NCI-H146 treated with DMSO at 0.1 percent for 48 hours (cell line): ENCODE results near the gene PID1.

ENCODE experiments used
- DNase-seq: peaks from one replicate; lab custom pipeline; 2025; ENCODE audit not compliant: unreplicated experiment; lab: John Stamatoyannopoulos, UW

Gene PID1

GRCh38 chr2:229261599-229261998, 9.5 kb downstream of the PID1 start:
- no peak for DNase-seq

GRCh38 chr2:229261076-229261475, 10.0 kb downstream of the PID1 start:
- DNase-seq = no peak

GRCh38 chr2:229257985-229258384, 13.1 kb downstream of the PID1 start:
- DNase-seq = no peak

GRCh38 chr2:229256376-229256775, 14.7 kb downstream of the PID1 start:
- DNase-seq = no peak

GRCh38 chr2:229254206-229254605, 16.9 kb downstream of the PID1 start:
- DNase-seq = no peak

- DNase-seq = no peak
These were observed 18.1 kb downstream of the PID1 start for GRCh38 chr2:229252996-229253395.

- DNase-seq = no peak
These were observed 18.8 kb downstream of the PID1 start for GRCh38 chr2:229252280-229252679.

- no peak for DNase-seq
These were observed 21.6 kb downstream of the PID1 start for GRCh38 chr2:229249536-229249935.

- no peak for DNase-seq
These were observed 24.8 kb downstream of the PID1 start for GRCh38 chr2:229246334-229246733.

GRCh38 chr2:229244975-229245374, 26.1 kb downstream of the PID1 start:
- no peak for DNase-seq

GRCh38 chr2:229243890-229244560, 27.1 kb downstream of the PID1 start:
- no peak for DNase-seq

- no peak for DNase-seq
These were observed 30.0 kb downstream of the PID1 start for GRCh38 chr2:229240984-229241491.

GRCh38 chr2:229239021-229239420, 32.1 kb downstream of the PID1 start:
- DNase-seq = no peak

GRCh38 chr2:229237270-229237669, 33.8 kb downstream of the PID1 start:
- peak; percentile 30 for DNase-seq

- DNase-seq = no peak
These were observed 35.8 kb downstream of the PID1 start for GRCh38 chr2:229235131-229235914.

GRCh38 chr2:229231885-229232284, 39.2 kb downstream of the PID1 start:
- no peak for DNase-seq

- DNase-seq = no peak
These were observed 39.7 kb downstream of the PID1 start for GRCh38 chr2:229231328-229231868.

GRCh38 chr2:229230911-229231310, 40.2 kb downstream of the PID1 start:
- DNase-seq = no peak

- no peak for DNase-seq
These were observed 40.8 kb downstream of the PID1 start for GRCh38 chr2:229230256-229230655.

- no peak for DNase-seq
These were observed 44.7 kb downstream of the PID1 start for GRCh38 chr2:229226382-229226781.

- DNase-seq = no peak
These were observed 48.0 kb downstream of the PID1 start for GRCh38 chr2:229223107-229223506.

- no peak for DNase-seq
These were observed 49.4 kb downstream of the PID1 start for GRCh38 chr2:229221641-229222040.
